Measurements from ENCODE around the gene ANAPC15. TPM values are rescaled to one million over a fixed set of nuclear protein-coding genes. Genes with fewer than 3 reads are reported as not detected.
"Not testable (repeated sequence)": the region's sequence is repeated elsewhere in the genome, so short reads cannot be mapped to it uniquely, and the experiment has no call there.

The ANAPC15 gene
- total RNA-seq: 10 to 100 TPM; 62.9 to 69.5 TPM

DNA sequence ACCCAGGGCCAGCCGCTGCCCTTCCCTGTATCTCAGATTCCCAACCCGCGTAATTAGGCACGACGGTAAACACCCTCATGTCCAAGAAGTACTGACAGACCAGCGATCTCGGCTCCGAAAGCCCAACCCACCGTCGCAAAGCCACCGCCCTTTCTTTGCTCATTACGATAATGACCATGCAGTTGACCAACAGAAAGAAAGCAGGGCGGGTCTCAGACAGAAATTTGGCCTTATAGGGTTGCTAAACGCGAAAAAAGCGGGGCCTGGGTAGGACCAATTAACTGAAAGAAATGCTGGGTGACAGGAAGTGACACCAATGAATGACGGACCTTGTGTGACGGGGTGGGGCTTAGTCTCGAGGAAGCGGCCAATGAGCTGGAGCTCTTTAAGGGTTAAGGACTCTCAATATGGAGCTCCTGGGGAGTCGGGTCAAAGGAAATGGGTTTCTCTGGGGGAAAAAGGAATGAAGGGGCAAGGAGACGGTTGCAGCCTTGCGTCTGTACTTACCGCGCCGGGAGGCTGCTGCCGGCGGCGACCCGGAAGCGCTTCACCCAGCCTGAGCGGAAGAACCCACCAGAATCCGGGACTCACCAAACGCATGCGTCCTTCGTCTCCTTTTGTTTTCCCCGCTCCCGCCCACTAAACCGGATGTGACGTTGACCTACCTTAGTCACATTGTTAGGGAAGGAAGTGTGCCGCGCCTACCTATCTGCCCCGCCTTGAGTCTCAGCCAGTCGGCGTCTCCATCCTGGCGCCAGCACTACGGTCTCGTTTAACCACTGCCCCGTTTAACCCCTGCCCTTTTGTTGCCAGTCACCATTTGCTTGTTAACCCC, at the start of gene ANAPC15:
Gene ANAPC15 (minus strand): TSS at position 553 of the 835 bp plus-strand sequence. CDS start 1,419 bp downstream, outside the sequence.
- DNase-seq: peak; percentile 100
- ChIA-PET CTCF (interaction anchor here (1.1 to 3.7 kb wide), 6 partner anchors 10 to 322 kb away, joined by 3 to 25 read pairs (median 6); partner anchors contain the start of gene CLPB), POLR2A (interaction anchor here (0.6 to 3.6 kb wide), 17 partner anchors 11 to 1895 kb away, joined by 3 to 45 read pairs (median 4); partner anchors contain the start of genes INPPL1, LAMTOR1, RNF121 and XNDC1N)
- H3K4me1 Mint-ChIP-seq (ENCODE audit: low read depth): peaks cover 20% of the 10 kb centered on the region
- peak within 1 kb of the TSS; percentile 100 for H3K27ac Mint-ChIP-seq
- H3K36me3 Mint-ChIP-seq (ENCODE audit: low read depth): peaks cover 8% of the 10 kb centered on the region
- peak within 1 kb of the TSS; percentile 95 for H3K4me3 Mint-ChIP-seq
- no peaks in the 10 kb centered on the region for H3K9me3 Mint-ChIP-seq (ENCODE audit: insufficient read depth)
- ATAC-seq: peak; percentile 93
- no peaks in the 10 kb centered on the region for H3K27me3 Mint-ChIP-seq (ENCODE audit: low read depth)

DNA sequence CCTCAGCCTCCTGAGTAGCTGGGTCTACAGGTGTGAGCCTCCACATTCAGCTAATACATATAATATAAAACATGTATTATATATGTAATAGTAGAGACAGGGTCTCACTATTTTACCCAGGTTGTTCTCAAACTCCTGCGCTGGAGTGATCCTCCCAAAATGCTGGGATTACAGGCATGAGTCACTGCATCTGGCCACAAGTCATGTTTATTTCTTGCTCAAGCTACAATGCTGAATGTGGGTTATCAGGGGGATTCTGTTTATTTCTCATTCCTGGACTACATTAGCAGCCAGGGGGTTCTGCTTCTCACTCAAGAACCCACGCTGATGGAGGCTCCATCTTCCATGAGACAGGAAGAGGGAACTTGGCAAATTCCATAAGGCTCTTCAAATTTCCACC, 47.8 kb upstream of the ANAPC15 start:
- Mint-ChIP-seq H3K4me1 (ENCODE audit: low read depth) (no peaks in the 10 kb centered on the region), H3K9me3 (ENCODE audit: insufficient read depth) (no peaks in the 10 kb centered on the region), H3K27me3 (ENCODE audit: low read depth) (peaks cover 18% of the 10 kb centered on the region), H3K27ac (no peak overlapping the region), H3K4me3 (no peak overlapping the region), H3K36me3 (ENCODE audit: low read depth) (no peaks in the 10 kb centered on the region)
- ATAC-seq (no peak), DNase-seq (no peak)
- CTCF ChIA-PET: interaction anchor here (1.1 to 3.1 kb wide), 2 partner anchors 16 to 311 kb away, joined by 3 to 18 read pairs; no protein-coding TSS in a partner anchor
- POLR2A ChIA-PET: no interaction called here

DNA sequence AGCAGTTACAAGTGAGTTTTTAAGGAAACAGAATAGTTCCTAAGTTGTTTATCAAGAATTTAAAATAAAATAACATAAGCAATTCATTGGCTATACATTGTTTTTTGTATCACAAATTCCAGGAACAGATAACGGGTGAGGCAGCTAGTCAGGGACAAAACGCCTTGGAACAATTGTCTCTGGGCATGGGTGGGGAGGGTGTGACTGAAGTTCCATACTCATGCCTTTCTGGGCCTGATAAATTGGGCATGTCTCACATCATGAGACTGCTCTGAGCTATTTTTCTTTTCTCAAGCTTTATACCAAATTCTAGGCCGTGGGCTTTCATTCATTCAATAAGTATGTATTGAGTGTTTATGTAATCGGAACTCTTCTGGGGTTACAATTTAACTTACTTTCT, 44.6 kb upstream of the ANAPC15 start:
- no peak overlapping the region for H3K4me3 Mint-ChIP-seq
- no peak overlapping the region for H3K27ac Mint-ChIP-seq
- no peaks in the 10 kb centered on the region for H3K9me3 Mint-ChIP-seq (ENCODE audit: insufficient read depth)
- H3K4me1 Mint-ChIP-seq (ENCODE audit: low read depth): no peaks in the 10 kb centered on the region
- DNase-seq (no peak), ATAC-seq (no peak)
- H3K27me3 Mint-ChIP-seq (ENCODE audit: low read depth): peaks cover 18% of the 10 kb centered on the region
- no peaks in the 10 kb centered on the region for H3K36me3 Mint-ChIP-seq (ENCODE audit: low read depth)
- CTCF ChIA-PET: interaction anchor here (1.0 to 4.6 kb wide), 3 partner anchors 13 to 274 kb away, joined by 3 to 36 read pairs (median 7); no protein-coding TSS in a partner anchor
- POLR2A ChIA-PET: no interaction called here

DNA sequence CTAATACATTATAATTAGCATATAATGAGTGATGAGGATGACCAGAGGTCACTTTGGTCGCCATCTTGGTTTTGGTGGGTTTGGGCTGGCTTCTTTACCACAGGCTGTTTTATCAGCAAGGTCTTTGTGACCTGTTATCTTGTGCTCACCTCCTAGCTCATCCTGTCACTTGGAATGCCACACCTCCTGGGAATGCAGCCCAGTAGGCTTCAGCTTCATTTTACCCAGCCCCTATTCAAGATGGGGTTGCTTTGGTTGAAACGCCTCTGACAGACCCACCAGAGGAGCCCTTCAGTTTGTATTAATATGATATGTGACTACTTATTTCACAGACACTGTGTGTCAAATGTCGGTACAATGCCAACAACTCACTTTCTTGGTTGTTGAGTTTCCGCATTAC, 43.3 kb upstream of the ANAPC15 start:
- Mint-ChIP-seq H3K4me1 (ENCODE audit: low read depth) (no peaks in the 10 kb centered on the region), H3K27ac (no peak overlapping the region), H3K4me3 (no peak overlapping the region), H3K36me3 (ENCODE audit: low read depth) (no peaks in the 10 kb centered on the region), H3K27me3 (ENCODE audit: low read depth) (peaks cover 18% of the 10 kb centered on the region), H3K9me3 (ENCODE audit: insufficient read depth) (no peaks in the 10 kb centered on the region)
- ChIA-PET CTCF (interaction anchor here (2.5 to 4.6 kb wide), 2 partner anchors 12 to 131 kb away, joined by 7 to 36 read pairs; no protein-coding TSS in a partner anchor), POLR2A (no interaction called here)
- ATAC-seq: no peak
- no peak for DNase-seq

DNA sequence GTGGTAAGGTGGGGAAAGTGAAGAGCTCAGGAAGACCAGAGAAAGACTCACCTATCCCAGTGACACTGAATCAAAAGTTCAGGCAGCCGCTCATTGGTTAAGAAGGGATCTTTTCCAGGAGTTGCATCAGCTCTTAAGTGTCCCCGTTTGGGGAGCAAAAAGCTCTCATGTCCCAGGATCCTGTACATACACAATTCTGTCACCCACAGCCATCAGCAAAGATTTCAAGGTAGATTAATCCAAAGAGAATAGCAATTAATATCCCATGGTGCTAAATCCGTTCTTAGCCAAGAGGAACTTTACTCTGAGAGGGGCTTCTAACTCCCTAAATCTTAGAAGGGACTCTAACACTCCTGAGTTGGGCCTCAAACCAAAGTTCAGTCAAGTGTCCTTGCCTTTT, 42.3 kb upstream of the ANAPC15 start:
- Mint-ChIP-seq H3K36me3 (ENCODE audit: low read depth) (no peaks in the 10 kb centered on the region), H3K4me3 (no peak overlapping the region), H3K9me3 (ENCODE audit: insufficient read depth) (no peaks in the 10 kb centered on the region), H3K27ac (no peak overlapping the region), H3K27me3 (ENCODE audit: low read depth) (peaks cover 11% of the 10 kb centered on the region), H3K4me1 (ENCODE audit: low read depth) (no peaks in the 10 kb centered on the region)
- CTCF ChIA-PET: interaction anchor here (1.2 to 4.6 kb wide), 4 partner anchors 11 to 130 kb away, joined by 3 to 36 read pairs (median 8); no protein-coding TSS in a partner anchor
- POLR2A ChIA-PET: interaction anchor here (0.7 kb wide), 1 partner anchor 60 kb away, joined by 3 read pairs; no protein-coding TSS in a partner anchor
- DNase-seq (no peak), ATAC-seq (no peak)

DNA sequence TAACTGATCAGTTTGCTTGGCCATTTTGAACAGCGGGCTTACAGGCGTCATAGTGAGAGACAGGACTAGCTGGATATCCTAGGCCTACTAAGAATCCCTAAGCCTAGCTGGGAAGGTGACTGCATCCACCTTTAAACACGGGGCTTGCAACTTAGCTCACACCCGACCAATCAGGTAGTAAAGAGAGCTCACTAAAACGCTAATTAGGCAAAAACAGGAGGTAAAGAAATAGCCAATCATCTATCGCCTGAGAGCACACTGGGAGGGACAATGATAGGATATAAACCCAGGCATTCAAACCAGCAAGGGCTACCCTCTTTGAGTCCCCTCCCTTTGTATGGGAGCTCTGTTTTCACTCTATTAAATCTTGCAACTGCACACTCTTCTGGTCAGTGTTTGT, 41.4 kb upstream of the ANAPC15 start:
- H3K36me3 Mint-ChIP-seq (ENCODE audit: low read depth); H3K4me1 Mint-ChIP-seq (ENCODE audit: low read depth); POLR2A ChIA-PET; H3K4me3 Mint-ChIP-seq; DNase-seq; H3K27me3 Mint-ChIP-seq (ENCODE audit: low read depth); H3K9me3 Mint-ChIP-seq (ENCODE audit: insufficient read depth); ATAC-seq; H3K27ac Mint-ChIP-seq: not testable (repeated sequence)
- CTCF ChIA-PET: interaction anchor here (0.7 to 4.6 kb wide), 7 partner anchors 10 to 294 kb away, joined by 3 to 36 read pairs (median 4); no protein-coding TSS in a partner anchor

DNA sequence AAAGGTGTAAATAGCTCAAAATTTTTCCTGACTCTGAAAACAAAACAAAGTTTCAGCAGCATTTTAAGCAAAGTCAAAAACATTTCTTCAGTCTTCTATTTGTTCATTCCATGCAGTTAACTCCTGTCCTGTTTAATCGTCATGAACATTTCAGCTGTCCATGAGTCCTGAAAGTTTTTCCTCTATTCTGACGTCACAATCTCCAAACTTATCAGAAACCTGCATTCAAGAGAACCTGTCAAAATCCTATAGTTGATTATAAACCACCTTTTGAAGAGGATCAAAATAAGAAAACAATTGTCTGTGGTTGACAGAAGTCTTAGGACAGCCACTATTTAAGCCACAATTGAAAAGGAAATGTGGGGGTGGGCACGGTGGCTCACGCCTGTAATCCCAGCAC, 38.4 kb upstream of the ANAPC15 start:
- CTCF ChIA-PET: interaction anchor here (1.1 to 2.0 kb wide), 2 partner anchors 60 to 126 kb away, joined by 4 read pairs; no protein-coding TSS in a partner anchor
- Mint-ChIP-seq H3K9me3 (ENCODE audit: insufficient read depth) (no peaks in the 10 kb centered on the region), H3K27me3 (ENCODE audit: low read depth) (peaks cover 16% of the 10 kb centered on the region), H3K36me3 (ENCODE audit: low read depth) (no peaks in the 10 kb centered on the region), H3K27ac (no peak overlapping the region), H3K4me3 (no peak overlapping the region), H3K4me1 (ENCODE audit: low read depth) (no peaks in the 10 kb centered on the region)
- ATAC-seq: no peak
- DNase-seq: no peak
- POLR2A ChIA-PET: no interaction called here

DNA sequence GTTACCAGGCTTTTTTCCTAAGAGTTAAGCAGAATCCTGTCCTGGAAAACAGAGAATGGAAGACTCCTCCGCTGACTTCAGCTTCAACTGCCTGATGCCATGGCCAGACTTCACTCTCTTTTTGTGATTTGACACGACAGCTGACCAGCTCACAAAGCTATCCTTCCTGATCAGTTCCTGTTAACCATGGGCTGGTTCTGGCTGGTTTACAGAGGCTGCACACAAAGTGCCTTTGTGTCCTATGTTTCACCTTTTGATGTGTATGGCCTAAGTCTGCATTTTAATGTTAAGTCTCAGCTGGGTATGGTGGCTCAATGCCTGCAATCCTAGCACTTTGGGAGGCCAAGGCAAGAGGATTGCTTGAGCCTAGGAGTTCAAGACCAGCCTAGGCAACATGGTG, 34.1 kb upstream of the ANAPC15 start:
- CTCF ChIA-PET: interaction anchor here (1.4 kb wide), 1 partner anchor 284 kb away, joined by 3 read pairs; no protein-coding TSS in a partner anchor
- H3K27ac Mint-ChIP-seq: no peak overlapping the region

DNA sequence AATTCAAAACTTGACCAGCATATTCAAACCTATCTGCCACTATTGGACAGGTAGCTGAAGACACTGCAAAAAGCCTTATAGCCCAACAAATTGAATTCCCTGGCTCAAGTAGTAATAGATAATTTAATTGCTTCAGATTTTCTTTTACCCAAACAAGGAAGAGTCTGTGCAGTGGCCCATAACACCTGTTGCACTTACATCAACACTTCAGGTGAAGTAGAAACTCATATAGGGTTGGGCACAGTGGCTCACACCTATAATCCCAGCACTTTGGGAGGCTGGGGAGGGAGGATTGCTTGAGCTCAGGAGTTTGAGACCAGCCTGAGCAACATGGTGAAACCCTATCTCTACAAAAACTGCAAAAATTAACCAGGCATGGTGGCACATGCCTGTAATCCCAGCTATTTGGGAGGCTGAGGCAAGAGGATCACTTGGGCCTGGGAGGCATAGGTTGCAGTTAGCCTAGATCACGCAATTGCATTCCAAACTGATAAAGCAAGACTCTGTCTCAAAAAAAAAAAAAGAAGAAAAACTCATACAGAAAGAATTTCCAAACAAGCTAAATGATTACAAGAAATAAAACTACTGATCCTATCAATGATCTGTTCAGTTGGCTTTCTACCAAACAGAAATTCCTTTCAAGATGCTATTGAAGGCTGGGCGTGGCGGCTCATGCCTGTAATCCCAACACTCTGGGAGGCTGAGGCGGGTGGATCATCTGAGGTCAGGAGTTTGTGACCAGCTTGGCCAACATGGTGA, 32.5 kb upstream of the ANAPC15 start:
- Mint-ChIP-seq H3K4me1 (ENCODE audit: low read depth) (peaks cover 24% of the 10 kb centered on the region), H3K27ac (no peak overlapping the region), H3K4me3 (no peak overlapping the region), H3K27me3 (ENCODE audit: low read depth) (peaks cover 8% of the 10 kb centered on the region), H3K9me3 (ENCODE audit: insufficient read depth) (no peaks in the 10 kb centered on the region), H3K36me3 (ENCODE audit: low read depth) (no peaks in the 10 kb centered on the region)
- ATAC-seq (no peak), DNase-seq (no peak)
- CTCF ChIA-PET: interaction anchor here (1.0 to 3.6 kb wide), 34 partner anchors 10 to 304 kb away, joined by 3 to 82 read pairs (median 9); partner anchors contain the start of genes ANAPC15, FOLR3 and LAMTOR1
- POLR2A ChIA-PET: interaction anchor here (1.8 to 2.5 kb wide), 2 partner anchors 32 to 120 kb away, joined by 7 to 10 read pairs; partner anchors contain the start of gene ANAPC15

More for the DNA sequence above, 34.1 kb upstream of the ANAPC15 start:
- Mint-ChIP-seq H3K4me3 (no peak overlapping the region), H3K4me1 (ENCODE audit: low read depth) (peaks cover 11% of the 10 kb centered on the region), H3K9me3 (ENCODE audit: insufficient read depth) (no peaks in the 10 kb centered on the region), H3K27me3 (ENCODE audit: low read depth) (peaks cover 10% of the 10 kb centered on the region), H3K36me3 (ENCODE audit: low read depth) (no peaks in the 10 kb centered on the region)
- POLR2A ChIA-PET: interaction anchor here (1.4 kb wide), 1 partner anchor 8 kb away, joined by 4 read pairs; no protein-coding TSS in a partner anchor
- ATAC-seq (no peak), DNase-seq (no peak)

DNA sequence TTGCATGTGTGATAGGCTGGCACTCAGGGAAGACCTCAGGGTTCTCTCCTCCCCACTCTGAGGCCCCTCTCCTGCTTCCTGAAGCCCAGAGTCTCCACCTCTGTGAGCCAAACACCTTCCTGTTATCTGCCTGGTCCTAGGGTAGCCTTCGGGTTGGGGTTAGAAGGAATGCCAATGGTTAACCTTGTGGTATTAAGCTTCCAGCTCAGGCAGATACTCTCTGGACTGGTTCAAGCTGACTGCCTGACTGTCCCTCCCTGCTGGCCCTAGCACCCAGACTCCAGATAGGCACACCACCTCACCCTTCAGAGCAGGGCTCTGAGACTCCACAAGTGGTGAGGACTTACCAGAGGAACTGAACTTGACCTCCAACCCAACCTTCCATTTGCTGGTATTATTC, 30.0 kb upstream of the ANAPC15 start:
- H3K36me3 Mint-ChIP-seq (ENCODE audit: low read depth); H3K4me3 Mint-ChIP-seq; H3K9me3 Mint-ChIP-seq (ENCODE audit: insufficient read depth); H3K27me3 Mint-ChIP-seq (ENCODE audit: low read depth); POLR2A ChIA-PET; ATAC-seq; DNase-seq; H3K27ac Mint-ChIP-seq: not testable (repeated sequence)
- peaks cover 26% of the 10 kb centered on the region for H3K4me1 Mint-ChIP-seq (ENCODE audit: low read depth)
- CTCF ChIA-PET: interaction anchor here (1.3 to 3.6 kb wide), 9 partner anchors 13 to 118 kb away, joined by 3 to 82 read pairs (median 17); partner anchors contain the start of gene ANAPC15

DNA sequence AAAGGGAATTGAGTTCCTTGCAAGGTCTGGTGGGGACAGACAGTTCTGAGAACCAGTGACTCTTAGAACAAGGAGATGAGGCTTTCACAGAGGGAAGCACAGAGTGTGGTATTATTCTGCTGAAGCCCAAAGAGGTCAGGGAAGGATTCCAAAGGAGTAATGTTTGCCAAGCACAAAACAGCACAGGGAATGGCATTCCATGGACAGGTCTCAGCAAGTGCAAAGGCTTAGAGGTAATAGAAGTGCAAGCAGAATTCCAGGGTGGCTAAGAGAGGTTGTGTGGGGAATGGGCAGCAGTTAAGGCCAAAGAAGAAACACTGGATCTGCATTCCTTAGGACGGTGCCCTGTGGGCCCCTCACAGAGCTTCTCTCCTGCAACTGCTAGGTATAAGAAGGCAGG, 29.6 kb upstream of the ANAPC15 start:
- POLR2A ChIA-PET; H3K4me3 Mint-ChIP-seq; H3K27ac Mint-ChIP-seq; H3K27me3 Mint-ChIP-seq (ENCODE audit: low read depth); H3K36me3 Mint-ChIP-seq (ENCODE audit: low read depth); H3K9me3 Mint-ChIP-seq (ENCODE audit: insufficient read depth); ATAC-seq; DNase-seq: not testable (repeated sequence)
- peaks cover 26% of the 10 kb centered on the region for H3K4me1 Mint-ChIP-seq (ENCODE audit: low read depth)
- CTCF ChIA-PET: interaction anchor here (0.8 to 2.8 kb wide), 6 partner anchors 16 to 164 kb away, joined by 3 to 14 read pairs (median 4); no protein-coding TSS in a partner anchor

Measured in activated CD8-positive, alpha-beta T cell treated with anti-CD3 and anti-CD28 coated beads, Interleukin-2, amount 10 ng/mL, durations not matched to agents 7 days and 5 days (primary cell).